Stimulated activated naive CD8-positive, alpha-beta T cell treated with anti-CD3 and anti-CD28 coated beads, Interleukin-15, Interleukin-2, amounts not matched to agents 100 U/mL and 50 U/mL, for 24 hours (primary cell): ENCODE measurements around the gene TNNT2.

Experiments used
- ATAC-seq: fragments of 150-1000 bp; cut with Tn5 transposase; one replicate; pipeline ENCODE4 v1.10.0; 2021
- DNase-seq: peaks from one replicate; pipeline ENCODE4 v3.0.0; 2021

TNNT2 gene

GRCh38 chr1:201316556-201316955 is 60.9 kb downstream of the TNNT2 start:
- no peak for DNase-seq
- ATAC-seq, result no peak

GRCh38 chr1:201313086-201313485 is 64.4 kb downstream of the TNNT2 start:
- no peak for DNase-seq
- no peak for ATAC-seq

- ATAC-seq (no peak), DNase-seq (no peak)
These were observed 65.2 kb downstream of the TNNT2 start for GRCh38 chr1:201312298-201312697.

- peak; percentile 77 for ATAC-seq
- DNase-seq, result peak; percentile 35
These were observed 66.0 kb downstream of the TNNT2 start for GRCh38 chr1:201311356-201312011.

GRCh38 chr1:201310986-201311355 is 66.5 kb downstream of the TNNT2 start:
- DNase-seq, result no peak
- no peak for ATAC-seq

GRCh38 chr1:201310251-201310985 is 67.1 kb downstream of the TNNT2 start:
- DNase-seq (no peak), ATAC-seq (no peak)

GRCh38 chr1:201309416-201309815 is 68.1 kb downstream of the TNNT2 start:
- DNase-seq, result peak; percentile 8
- no peak for ATAC-seq
